Suprapubic skin (tissue), 4 donors: ENCODE results near the gene SCAMP4. TPM values are rescaled to one million over a fixed set of nuclear protein-coding genes. Genes with fewer than 3 reads are reported as not detected.

ENCODE experiments used
- DNase-seq, 2 donors: peaks; one replicate each; pipeline ENCODE4 v3.0.0-alpha.2; 2019; ENCODE audit warnings: low spot score in 2 of 2
- H3K27ac ChIP-seq: fragments of 200-600 bp; sonication (generic); one replicate; pipeline ENCODE4 v1.5.1; 2019
- H3K27me3 ChIP-seq: fragments of 200-600 bp; sonication (generic); one replicate; pipeline ENCODE4 v1.5.1; 2019
- H3K36me3 ChIP-seq: fragments of 200-600 bp; sonication (generic); one replicate; pipeline ENCODE4 v1.5.1; 2019
- H3K4me1 ChIP-seq: fragments of 200-600 bp; sonication (generic); one replicate; pipeline ENCODE4 v1.5.1; 2019
- H3K4me3 ChIP-seq: fragments of 200-600 bp; sonication (generic); one replicate; pipeline ENCODE4 v1.5.1; 2019; ENCODE audit warnings: mild to moderate bottlenecking
- H3K9me3 ChIP-seq: fragments of 200-600 bp; sonication (generic); one replicate; pipeline ENCODE4 v1.5.1; 2019
- EP300 ChIP-seq: sonication (generic); formaldehyde crosslinking; IDR thresholded peaks from one replicate; pipeline ENCODE4 v1.6.1; 2017; ENCODE audit warnings: antibody characterized with exemption
- POLR2A ChIP-seq, 2 donors: fragments of 450-650 bp; IDR thresholded peaks; one replicate each; pipeline ENCODE4 v1.6.1; 2017; ENCODE audit warnings: antibody characterized with exemption in 2 of 2, mild to moderate bottlenecking in 2 of 2, moderate library complexity in 2 of 2
- POLR2AphosphoS5 ChIP-seq, 3 donors: sonication (generic); formaldehyde crosslinking; IDR thresholded peaks; one replicate each; pipeline ENCODE4 v1.6.1; 2017; ENCODE audit warnings: antibody characterized with exemption in 3 of 3
- WGBS: methylation state at CpG from one replicate; pipeline ENCODE4 v1.1.5; 2018; 5-methylcytosine and 5-hydroxymethylcytosine counted together
- total RNA-seq, 4 donors: library from RNA; depleted of rRNA; stranded (reverse); fragments of >200 nt; gene quantifications; one replicate each; pipeline ENCODE4 v1.1.0, GENCODE V29; 2016
- TF ChIP-seq, protein P1 (sequence below), 2 donors: fragments of 200-600 bp in 1 of 2; fragments of 450-650 bp in 1 of 2; sonication (generic) in 1 of 2; IDR thresholded peaks; one replicate each; pipeline ENCODE4 v1.5.1; 2016 to 2019; ENCODE audit warnings: antibody characterized with exemption in 2 of 2, mild to moderate bottlenecking in 1 of 2, moderate library complexity in 1 of 2

Gene SCAMP4
- total RNA-seq, 4 donors from 2014 or later, result 68.1 to 119 (median 103) TPM

DNA sequence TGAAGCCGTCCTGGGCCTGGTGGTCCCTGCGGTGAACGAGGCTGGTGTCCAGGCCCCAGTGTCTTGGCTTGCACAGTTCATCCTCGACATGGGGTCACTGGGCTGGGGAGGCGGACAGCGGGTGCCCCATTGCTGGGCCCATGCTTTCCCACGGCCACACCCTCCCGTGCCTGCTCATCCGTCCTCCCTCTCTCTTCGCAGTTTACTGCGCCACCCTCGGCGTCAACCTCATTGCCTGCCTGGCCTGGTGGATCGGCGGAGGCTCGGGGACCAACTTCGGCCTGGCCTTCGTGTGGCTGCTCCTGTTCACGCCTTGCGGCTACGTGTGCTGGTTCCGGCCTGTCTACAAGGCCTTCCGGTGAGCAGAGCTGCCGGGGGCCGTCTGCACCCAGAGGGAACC lies 12.7 kb downstream of the SCAMP4 start:
- no peaks in the 10 kb centered on the region for H3K27me3 ChIP-seq
- no peak overlapping the region for H3K4me3 ChIP-seq
- peaks cover 70% of the 10 kb centered on the region for H3K36me3 ChIP-seq
- TF ChIP-seq, protein P1, sequence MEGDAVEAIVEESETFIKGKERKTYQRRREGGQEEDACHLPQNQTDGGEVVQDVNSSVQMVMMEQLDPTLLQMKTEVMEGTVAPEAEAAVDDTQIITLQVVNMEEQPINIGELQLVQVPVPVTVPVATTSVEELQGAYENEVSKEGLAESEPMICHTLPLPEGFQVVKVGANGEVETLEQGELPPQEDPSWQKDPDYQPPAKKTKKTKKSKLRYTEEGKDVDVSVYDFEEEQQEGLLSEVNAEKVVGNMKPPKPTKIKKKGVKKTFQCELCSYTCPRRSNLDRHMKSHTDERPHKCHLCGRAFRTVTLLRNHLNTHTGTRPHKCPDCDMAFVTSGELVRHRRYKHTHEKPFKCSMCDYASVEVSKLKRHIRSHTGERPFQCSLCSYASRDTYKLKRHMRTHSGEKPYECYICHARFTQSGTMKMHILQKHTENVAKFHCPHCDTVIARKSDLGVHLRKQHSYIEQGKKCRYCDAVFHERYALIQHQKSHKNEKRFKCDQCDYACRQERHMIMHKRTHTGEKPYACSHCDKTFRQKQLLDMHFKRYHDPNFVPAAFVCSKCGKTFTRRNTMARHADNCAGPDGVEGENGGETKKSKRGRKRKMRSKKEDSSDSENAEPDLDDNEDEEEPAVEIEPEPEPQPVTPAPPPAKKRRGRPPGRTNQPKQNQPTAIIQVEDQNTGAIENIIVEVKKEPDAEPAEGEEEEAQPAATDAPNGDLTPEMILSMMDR (IDR thresholded peaks at IDR 0.05), result no peak
- TF ChIP-seq POLR2AphosphoS5 (IDR thresholded peaks at IDR 0.05) (no peak), EP300 (no peak), POLR2A (IDR thresholded peaks at IDR 0.05) (no peak)
- no peak for DNase-seq
- H3K9me3 ChIP-seq, result no peaks in the 10 kb centered on the region
- WGBS, result 96% methylated on average over 23 of the region's 25 CpGs
- no peak overlapping the region for H3K27ac ChIP-seq
- H3K4me1 ChIP-seq, result peaks cover 23% of the 10 kb centered on the region

DNA sequence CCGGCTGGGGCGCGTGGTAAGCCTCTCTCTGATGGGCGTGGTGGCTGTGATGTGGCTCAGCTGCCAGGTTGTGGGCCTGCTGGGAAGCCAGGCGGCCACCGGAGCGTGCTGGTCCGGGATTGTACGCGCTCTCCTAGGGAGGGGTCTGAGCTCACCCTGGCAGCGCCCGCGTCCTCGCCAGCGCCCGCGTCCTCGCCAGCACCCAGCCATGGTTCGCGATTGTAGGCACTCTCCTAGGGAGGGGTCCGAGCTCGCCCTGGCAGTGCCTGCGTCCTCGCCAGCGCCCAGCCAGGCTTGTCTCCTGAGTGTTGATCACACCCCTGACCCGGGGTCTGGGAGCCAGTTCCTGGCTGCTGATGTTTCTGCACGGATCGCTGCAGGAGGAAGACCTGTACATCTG lies 13.8 kb downstream of the SCAMP4 start:
- Histone ChIP-seq H3K4me3 (no peak overlapping the region), H3K36me3 (peaks cover 68% of the 10 kb centered on the region), H3K4me1 (peaks cover 13% of the 10 kb centered on the region), H3K27me3 (no peaks in the 10 kb centered on the region), H3K9me3 (no peaks in the 10 kb centered on the region), H3K27ac (no peak overlapping the region)
- no peak for TF ChIP-seq POLR2AphosphoS5 (IDR thresholded peaks at IDR 0.05)
- TF ChIP-seq, protein P1 (IDR thresholded peaks at IDR 0.05), result no peak
- TF ChIP-seq POLR2A (IDR thresholded peaks at IDR 0.05), result no peak
- TF ChIP-seq EP300, result no peak
- WGBS, result 89% methylated on average over 28 of the region's 28 CpGs
- no peak for DNase-seq

DNA sequence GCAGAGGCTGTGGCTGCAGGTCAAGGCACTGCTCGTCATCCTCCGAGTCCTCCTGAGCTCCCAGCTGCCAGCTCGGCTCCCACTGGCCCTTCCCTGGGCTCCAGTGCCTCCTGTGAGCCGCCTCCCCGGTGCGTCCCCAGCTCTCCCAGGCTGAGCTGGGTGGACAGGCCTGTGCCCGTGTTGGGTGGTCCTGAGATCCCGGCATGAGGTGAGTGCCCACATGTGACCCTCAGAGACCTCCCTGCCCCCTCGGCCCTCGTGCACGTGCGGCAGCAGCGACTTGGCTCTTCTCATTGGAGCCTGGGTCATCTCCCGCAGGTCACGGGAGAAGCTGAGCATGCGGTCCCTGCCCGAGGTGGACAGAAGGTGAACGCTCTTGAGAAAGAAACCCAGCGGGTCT lies 15.4 kb downstream of the SCAMP4 start:
- DNase-seq, result no peak
- no peak overlapping the region for H3K4me3 ChIP-seq
- no peak for TF ChIP-seq POLR2AphosphoS5 (IDR thresholded peaks at IDR 0.05)
- no peak for TF ChIP-seq POLR2A (IDR thresholded peaks at IDR 0.05)
- TF ChIP-seq EP300, result no peak
- TF ChIP-seq, protein P1 (IDR thresholded peaks at IDR 0.05), result no peak
- no peaks in the 10 kb centered on the region for H3K9me3 ChIP-seq
- H3K36me3 ChIP-seq, result peaks cover 79% of the 10 kb centered on the region
- no CpG with 5 or more reads among the region's 19 CpGs for WGBS
- H3K27ac ChIP-seq, result no peak overlapping the region
- H3K27me3 ChIP-seq, result no peaks in the 10 kb centered on the region
- no peaks in the 10 kb centered on the region for H3K4me1 ChIP-seq

DNA sequence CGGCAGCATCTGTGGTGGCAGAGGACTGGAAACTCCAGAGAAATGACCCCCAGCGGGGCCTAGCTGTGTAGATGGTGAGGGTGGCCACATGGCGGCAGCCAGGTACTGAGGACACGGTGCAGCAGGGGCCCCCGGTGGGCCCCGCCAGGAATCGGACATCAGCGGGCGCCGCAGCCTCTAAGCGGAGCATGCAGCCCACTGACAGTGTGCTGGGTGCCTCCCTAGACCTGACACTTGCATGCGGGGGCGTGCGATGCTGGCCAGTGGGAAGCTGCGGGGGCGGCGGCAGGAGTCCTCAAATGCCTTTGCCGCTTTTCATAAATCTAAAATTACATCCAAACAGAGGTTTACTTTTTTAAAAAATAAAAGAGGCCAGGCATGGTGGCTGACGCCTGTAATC lies 16.1 kb downstream of the SCAMP4 start:
- H3K4me1 ChIP-seq, result no peaks in the 10 kb centered on the region
- DNase-seq, result no peak
- no peak overlapping the region for H3K27ac ChIP-seq
- no peaks in the 10 kb centered on the region for H3K27me3 ChIP-seq
- H3K36me3 ChIP-seq, result peaks cover 82% of the 10 kb centered on the region
- no peak overlapping the region for H3K4me3 ChIP-seq
- WGBS, result 99% methylated on average over 14 of the region's 19 CpGs
- TF ChIP-seq EP300 (no peak), POLR2AphosphoS5 (IDR thresholded peaks at IDR 0.05) (no peak), POLR2A (IDR thresholded peaks at IDR 0.05) (no peak)
- TF ChIP-seq, protein P1 (IDR thresholded peaks at IDR 0.05), result no peak
- no peaks in the 10 kb centered on the region for H3K9me3 ChIP-seq

DNA sequence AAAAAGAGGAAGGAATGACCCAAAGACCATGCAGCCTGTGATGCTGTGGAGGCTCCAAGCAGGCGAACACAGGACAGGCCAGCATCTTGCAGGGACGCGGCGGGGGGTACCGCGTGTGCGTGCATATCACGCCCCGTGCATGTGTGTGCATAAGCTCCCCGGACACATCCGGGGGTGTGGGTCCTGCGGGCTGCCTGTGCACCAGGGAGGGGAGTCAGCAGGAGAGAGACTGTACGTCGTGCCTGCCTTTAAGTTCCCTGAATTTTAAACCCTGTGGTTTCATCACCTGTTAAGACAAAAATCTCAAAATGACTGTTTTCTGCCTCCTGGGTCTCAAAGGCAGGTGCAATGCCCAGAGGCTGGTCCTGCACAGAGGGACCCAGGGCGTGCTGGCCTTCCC lies 16.6 kb downstream of the SCAMP4 start:
- DNase-seq, result no peak
- Histone ChIP-seq H3K27me3 (no peaks in the 10 kb centered on the region), H3K4me3 (no peak overlapping the region), H3K36me3 (peaks cover 82% of the 10 kb centered on the region), H3K4me1 (no peaks in the 10 kb centered on the region), H3K9me3 (no peaks in the 10 kb centered on the region), H3K27ac (no peak overlapping the region)
- no peak for TF ChIP-seq EP300
- no peak for TF ChIP-seq POLR2AphosphoS5 (IDR thresholded peaks at IDR 0.05)
- TF ChIP-seq, protein P1 (IDR thresholded peaks at IDR 0.05), result no peak
- TF ChIP-seq POLR2A (IDR thresholded peaks at IDR 0.05), result no peak
- WGBS, result 89% methylated on average over 15 of the region's 15 CpGs
